K562 (cell line): Measurements from ENCODE around the gene SPHK2. TPM values are rescaled to one million over a fixed set of nuclear protein-coding genes. Genes with fewer than 3 reads are reported as not detected.

Source experiments
- ATAC-seq: fragments of 200-7000 bp; cut with Tn5 transposase; 3 replicates; pipeline ENCODE4 v1.9.1; 2020; ENCODE audit warnings: moderate library complexity
- BruUV-seq: library from RNA; stranded (reverse); fragments of 400-500 nt; replicated peaks from 2 replicates; lab custom pipeline; 2021; lab: Mats Ljungman, UMichigan
- CTCF ChIA-PET: fragments of 300-600 bp; formaldehyde crosslinking; extraction: SDS; loops from one replicate; lab custom pipeline; 2021; ENCODE audit warnings: low intra/inter-chr PET ratio; lab: Yijun Ruan, JAX
- POLR2A ChIA-PET: fragments of 300-600, 350-650 bp; sonication (Branson Sonifier 250); formaldehyde crosslinking; extraction: SDS; loops from one replicate; lab custom pipeline; 2021; ENCODE audit warnings: antibody characterized with exemption, inconsistent platforms; lab: Yijun Ruan, JAX
- DNase-seq, 4 experiments: peaks; one replicate each; pipeline versions ENCODE4 v3.0.0 to v3.0.0-alpha.2; 2011 to 2018; ENCODE audit warnings: low spot score in 3 of 4, mixed read lengths in 3 of 4; ENCODE audit errors: extremely low read depth in 1 of 4
- FAIRE-seq: peaks from 2 replicates; lab custom pipeline; 2011; peaks lifted over from hg19 to GRCh38; lab: Jason Lieb, UNC
- H2AFZ ChIP-seq: 2 replicates; pipeline ENCODE4 v1.6.0; 2011; ENCODE audit warnings: low read depth, low read length, control low read depth, inconsistent platforms
- H3K27ac ChIP-seq: fragments of 200-600 bp; 3 replicates; pipeline ENCODE4 v1.8.0; 2011; ENCODE audit warnings: low read depth, mild to moderate bottlenecking, control low read depth, inconsistent platforms, low read length, moderate library complexity, mixed read lengths; ENCODE audit errors: extremely low read depth
- H3K27me3 ChIP-seq, 2 experiments: fragments of 300-600 bp in 1 of 2; 2 replicates in 1 of 2; 3 replicates in 1 of 2; pipeline versions ENCODE4 v1.6.0 to v1.8.0; 2011; ENCODE audit warnings: inconsistent platforms in 2 of 2, low read length in 2 of 2, mild to moderate bottlenecking in 1 of 2, mixed read lengths in 1 of 2, moderate library complexity in 1 of 2; ENCODE audit not compliant: control insufficient read depth in 2 of 2, insufficient read depth in 2 of 2
- H3K36me3 ChIP-seq: fragments of 300-600 bp; 3 replicates; pipeline ENCODE4 v1.8.0; 2011; ENCODE audit warnings: mild to moderate bottlenecking, low read length, inconsistent platforms; ENCODE audit not compliant: control insufficient read depth, insufficient read depth
- H3K4me1 ChIP-seq, 2 experiments: fragments of 200-600 bp in 1 of 2; replicated peaks in 1 of 2; 2 replicates in 1 of 2; 3 replicates in 1 of 2; pipeline versions ENCODE4 v1.5.1 to v1.8.0; 2011; ENCODE audit warnings: inconsistent platforms in 2 of 2, low read length in 2 of 2, mild to moderate bottlenecking in 1 of 2, mixed read lengths in 1 of 2, moderate library complexity in 1 of 2; ENCODE audit not compliant: control insufficient read depth in 2 of 2, insufficient read depth in 2 of 2
- H3K4me2 ChIP-seq: 2 replicates; pipeline ENCODE4 v1.6.1; 2011; ENCODE audit warnings: low read length, control low read depth, inconsistent platforms, mixed read lengths; ENCODE audit not compliant: insufficient read depth
- H3K4me3 ChIP-seq: fragments of 200-600 bp; sonication (generic), shearing (Covaris generic); 2 replicates; pipeline ENCODE4 v1.5.1; 2016; ENCODE audit warnings: control low read depth, inconsistent platforms
- H3K79me2 ChIP-seq: fragments of 200-600 bp; 3 replicates; pipeline ENCODE4 v1.8.0; 2011; ENCODE audit warnings: low read length, inconsistent platforms; ENCODE audit not compliant: control insufficient read depth, insufficient read depth
- H3K9ac ChIP-seq, 2 experiments: 2 replicates each; pipeline versions ENCODE4 v1.6.0 to v1.6.1; 2011; ENCODE audit warnings: low read depth in 2 of 2, low read length in 2 of 2, control low read depth in 1 of 2, inconsistent platforms in 1 of 2, mild to moderate bottlenecking in 1 of 2, mixed read lengths in 1 of 2; ENCODE audit not compliant: insufficient read depth in 1 of 2
- H3K9me1 ChIP-seq: one replicate; pipeline ENCODE4 v1.6.0; 2011; ENCODE audit warnings: inconsistent platforms, mild to moderate bottlenecking, low read length, moderate library complexity; ENCODE audit not compliant: control insufficient read depth, insufficient read depth
- H3K9me3 ChIP-seq: replicated peaks from 2 replicates; pipeline ENCODE4 v1.5.1; 2011; ENCODE audit warnings: low read depth, low read length, inconsistent platforms; ENCODE audit not compliant: control insufficient read depth, insufficient read depth
- H4K20me1 ChIP-seq: replicated peaks from 2 replicates; pipeline ENCODE4 v1.6.1; 2011; ENCODE audit warnings: low read length, inconsistent platforms, mixed read lengths; ENCODE audit not compliant: control insufficient read depth, insufficient read depth
- CCAR2 ChIP-seq: fragments of 200-400 bp; formaldehyde crosslinking; IDR thresholded peaks from 2 replicates; pipeline ENCODE4 v1.6.1; 2017; ENCODE audit warnings: mild to moderate bottlenecking, low read depth, low read length
- GABPB1 ChIP-seq: sonication (generic); formaldehyde crosslinking; IDR thresholded peaks from 2 replicates; pipeline ENCODE4 v1.8.0; 2022; ENCODE audit warnings: mild to moderate bottlenecking, missing genetic modification reagents
- GTF2F1 ChIP-seq: IDR thresholded peaks from 2 replicates; pipeline ENCODE4 v1.6.1; 2011; ENCODE audit warnings: low read depth, low read length, improper control_type of control experiment
- NR2F6 ChIP-seq: fragments of 450-650 bp; formaldehyde crosslinking; IDR thresholded peaks from 2 replicates; pipeline ENCODE4 v1.4.0; 2020; ENCODE audit warnings: mild to moderate bottlenecking
- NR3C1 ChIP-seq: sonication (generic); formaldehyde crosslinking; IDR thresholded peaks from 2 replicates; pipeline ENCODE4 v1.8.1; 2022; ENCODE audit warnings: missing genetic modification reagents
- PRDM10 ChIP-seq: fragments of 450-650 bp; IDR thresholded peaks from 2 replicates; pipeline ENCODE4 v1.6.1; 2018; ENCODE audit not compliant: partially characterized antibody
- SMARCA4 ChIP-seq: fragments of 450-650 bp; IDR thresholded peaks from 2 replicates; pipeline ENCODE4 v1.6.1; 2016
- STAT5B ChIP-seq: fragments of 250-450 bp; sonication (Bioruptor Pico); IDR thresholded peaks from 2 replicates; pipeline ENCODE4 v1.8.0; 2021; ENCODE audit warnings: mild to moderate bottlenecking, inconsistent platforms
- THRB ChIP-seq: fragments of 450-650 bp; formaldehyde crosslinking; conservative IDR thresholded peaks from 2 replicates; pipeline ENCODE4 v1.4.0; 2022; ENCODE audit warnings: mild to moderate bottlenecking, missing genetic modification characterization
- VEZF1 ChIP-seq: fragments of 200-800 bp; sonication (Bioruptor generic); IDR thresholded peaks from 2 replicates; pipeline ENCODE4 v1.6.1; 2017; ENCODE audit warnings: missing genetic modification characterization, missing compliant biosample characterization
- ZFP1 ChIP-seq: fragments of 450-650 bp; formaldehyde crosslinking; IDR thresholded peaks from 2 replicates; pipeline ENCODE4 v1.4.0; 2020; ENCODE audit warnings: mild to moderate bottlenecking, mixed read lengths
- ZNF592 ChIP-seq: fragments of 450-650 bp; IDR thresholded peaks from 2 replicates; pipeline ENCODE4 v1.6.1; 2017; ENCODE audit warnings: antibody characterized with exemption, mild to moderate bottlenecking
- WGBS: fragments of 100-300 bp; shearing (Covaris generic); methylation state at CpG from one replicate; pipeline ENCODE4 v1.1.6; 2016; ENCODE audit warnings: low coverage, mixed read lengths; ENCODE audit not compliant: insufficient coverage; ENCODE audit errors: missing lambda C conversion rate; 5-methylcytosine and 5-hydroxymethylcytosine counted together
- in situ Hi-C: fragments of 300-500 bp; cut with MboI; formaldehyde crosslinking; loops from 4 replicates; pipeline ENCODE4 v1.15.0; 2018; ENCODE audit warnings: inconsistent platforms, mixed read lengths
- intact Hi-C: fragments of 100-400 bp; cut with micrococcal nuclease; formaldehyde crosslinking; loops from 2 replicates; pipeline ENCODE4 v1.14.2; 2022
- polyA plus RNA-seq, 8 experiments: library from polyadenylated mRNA; depleted of rRNA in 4 of 8; stranded (reverse) in 5 of 8; unstranded in 3 of 8; fragments of >200 nt; fragmentation: Nextera tagmentation in 2 of 8; fragmentation: Illumina TruSeq in 1 of 8; extraction: Ambion mirVana in 2 of 8; extraction: Trizol in 1 of 8; gene quantifications; 2 replicates each; pipeline versions ENCODE4 v1.2.1 to v1.2.3, GENCODE V29; 2011 to 2014; ENCODE audit warnings: inconsistent platforms in 1 of 8, missing spikeins in 1 of 8
- total RNA-seq, 7 experiments: library from RNA; depleted of rRNA in 6 of 7; stranded (reverse); fragments of >200 nt in 6 of 7; fragmentation: Illumina TruSeq in 2 of 7; extraction: Trizol in 2 of 7; gene quantifications; 2 replicates each; pipeline versions ENCODE4 v1.2.1 to v1.2.3, GENCODE V29; 2011 to 2021; ENCODE audit warnings: low replicate concordance in 1 of 7

SPHK2 gene
- total and polyA plus RNA-seq, 9 of the 15 experiments (the other 6 are each of a cell fraction or from before 2014, with no cell fraction given) = 0.10 to 15.2 (median 2.9) TPM

- DNase-seq (no peak), ATAC-seq (peak; percentile 1), FAIRE-seq (no peak)
- in situ Hi-C loops (loop anchor here (5.0 to 10.0 kb wide), 3 partner anchors 97 to 329 kb away; partner anchors contain the start of gene RASIP1), intact Hi-C loops (loop anchor here (5.0 kb wide), 1 partner anchor 92 kb away; no protein-coding TSS in a partner anchor)
- Histone ChIP-seq H3K4me2 (peak overlapping the region; percentile 84), H3K9me3 (no peaks in the 10 kb centered on the region), H3K4me1 (peaks cover 21 to 37% of the 10 kb centered on the region in 2 experiments; a peak in 4 of 5 replicates), H3K27ac (peak overlapping the region; percentile 27; the same call in 2 of the 3 replicates), H3K79me2 (no peaks in the 10 kb centered on the region), H3K36me3 (no peaks in the 10 kb centered on the region), H3K9ac (peak overlapping the region; percentile 43 to 87), H4K20me1 (no peaks in the 10 kb centered on the region), H3K27me3 (no peaks in the 10 kb centered on the region), H3K9me1 (no peaks in the 10 kb centered on the region), H3K4me3 (peak overlapping the region; percentile 56), H2AFZ (peak overlapping the region; percentile 95)
- CTCF ChIA-PET = interaction anchor here (0.9 to 2.2 kb wide), 3 partner anchors 93 to 191 kb away, joined by 5 to 16 read pairs (median 6); no protein-coding TSS in a partner anchor
- 7% methylated on average over 4 of the region's 6 CpGs for WGBS
- TSS peak; percentile 94 for BruUV-seq
- POLR2A ChIA-PET = interaction anchor here (0.6 to 1.3 kb wide), 8 partner anchors 11 to 231 kb away, joined by 3 to 7 read pairs (median 4); partner anchors contain the start of gene PPP1R15A
- TF ChIP-seq NR2F6 (CRISPR knock-in tag) = no peak
- TF ChIP-seq PRDM10 = no peak
- TF ChIP-seq CCAR2 = no peak
- no peak for TF ChIP-seq ZFP1 (CRISPR knock-in tag)
- TF ChIP-seq VEZF1 (CRISPR knock-in tag) = no peak
- TF ChIP-seq THRB (CRISPR knock-in tag) = peak; percentile 75; the same call in 1 of the 2 replicates
- no peak for TF ChIP-seq SMARCA4
- TF ChIP-seq GTF2F1 = no peak
- TF ChIP-seq ZNF592 = no peak
- TF ChIP-seq NR3C1 (CRISPR knock-in tag) = no peak
- TF ChIP-seq GABPB1 (CRISPR knock-in tag) = no peak
- no peak for TF ChIP-seq STAT5B (CRISPR knock-in tag)
Measured at GRCh38 chr19:48645620-48646000, 26.3 kb downstream of the SPHK2 start.
